Activated gamma-delta T cell treated with anti-CD3 and anti-CD28 coated beads, Interleukin-2, amount 50 U/mL, for 16 hours (primary cell): ENCODE data around the gene AGAP5.
"Not testable (repeated sequence)": the region's sequence is repeated elsewhere in the genome, so short reads cannot be mapped to it uniquely, and the experiment has no call there.

Source experiments
- DNase-seq: peaks from one replicate; pipeline ENCODE4 v3.0.0-alpha.2; 2020; ENCODE audit warnings: low read depth

AGAP5 gene

GRCh38 chr10:73697675-73698159 is at the start of gene AGAP5:
TSS of gene AGAP5 (minus strand) at chr10:73698109. CDS start at chr10:73697755, 354 bp downstream.
- DNase-seq, result not testable (repeated sequence)

GRCh38 chr10:73746721-73747120 is 48.8 kb upstream of the AGAP5 start:
- no peak for DNase-seq

GRCh38 chr10:73744664-73744975 is 46.7 kb upstream of the AGAP5 start:
- DNase-seq, result peak; percentile 44

- peak; percentile 92 for DNase-seq
These were observed 46.2 kb upstream of the AGAP5 start, which contains the start of gene SEC24C for GRCh38 chr10:73743905-73744663. TSS of gene SEC24C (plus strand) at chr10:73744372. CDS start at chr10:73746833, 2,461 bp downstream.

GRCh38 chr10:73743327-73743904 is 45.5 kb upstream of the AGAP5 start:
- no peak for DNase-seq

- DNase-seq, result no peak
These were observed 44.5 kb upstream of the AGAP5 start for GRCh38 chr10:73742454-73742734.

GRCh38 chr10:73740501-73741254 is 42.8 kb upstream of the AGAP5 start:
- DNase-seq, result not testable (repeated sequence)

- no peak for DNase-seq
These were observed 36.9 kb upstream of the AGAP5 start for GRCh38 chr10:73734796-73735305.

GRCh38 chr10:73734028-73734720 is 36.3 kb upstream of the AGAP5 start:
- no peak for DNase-seq

GRCh38 chr10:73732931-73733623 is 35.2 kb upstream of the AGAP5 start:
- DNase-seq, result no peak

- DNase-seq, result no peak
These were observed 34.5 kb upstream of the AGAP5 start for GRCh38 chr10:73732426-73732825.

GRCh38 chr10:73731588-73732375 is 33.9 kb upstream of the AGAP5 start:
- no peak for DNase-seq

- peak; percentile 85 for DNase-seq
These were observed 32.4 kb upstream of the AGAP5 start for GRCh38 chr10:73730153-73730906.

- peak; percentile 19 for DNase-seq
These were observed 31.9 kb upstream of the AGAP5 start for GRCh38 chr10:73729781-73730152.

GRCh38 chr10:73723516-73723915 is 25.6 kb upstream of the AGAP5 start:
- no peak for DNase-seq

- not testable (repeated sequence) for DNase-seq
These were observed 22.7 kb upstream of the AGAP5 start for GRCh38 chr10:73720561-73720960.

GRCh38 chr10:73717556-73717955 is 19.6 kb upstream of the AGAP5 start:
- no peak for DNase-seq

GRCh38 chr10:73716251-73716650 is 18.3 kb upstream of the AGAP5 start:
- no peak for DNase-seq

- not testable (repeated sequence) for DNase-seq
These were observed 17.6 kb upstream of the AGAP5 start for GRCh38 chr10:73715179-73716156.
